GM19025 (cell line): ENCODE data around the gene PRRC2B.

Experiments used
- ATAC-seq: cut with Tn5 transposase; IDR thresholded peaks from one replicate; pipeline ENCODE4 v1.9.1; 2021; ENCODE audit warnings: mild to moderate bottlenecking, low read depth, moderate library complexity; ENCODE audit not compliant: unreplicated experiment

PRRC2B gene

DNA sequence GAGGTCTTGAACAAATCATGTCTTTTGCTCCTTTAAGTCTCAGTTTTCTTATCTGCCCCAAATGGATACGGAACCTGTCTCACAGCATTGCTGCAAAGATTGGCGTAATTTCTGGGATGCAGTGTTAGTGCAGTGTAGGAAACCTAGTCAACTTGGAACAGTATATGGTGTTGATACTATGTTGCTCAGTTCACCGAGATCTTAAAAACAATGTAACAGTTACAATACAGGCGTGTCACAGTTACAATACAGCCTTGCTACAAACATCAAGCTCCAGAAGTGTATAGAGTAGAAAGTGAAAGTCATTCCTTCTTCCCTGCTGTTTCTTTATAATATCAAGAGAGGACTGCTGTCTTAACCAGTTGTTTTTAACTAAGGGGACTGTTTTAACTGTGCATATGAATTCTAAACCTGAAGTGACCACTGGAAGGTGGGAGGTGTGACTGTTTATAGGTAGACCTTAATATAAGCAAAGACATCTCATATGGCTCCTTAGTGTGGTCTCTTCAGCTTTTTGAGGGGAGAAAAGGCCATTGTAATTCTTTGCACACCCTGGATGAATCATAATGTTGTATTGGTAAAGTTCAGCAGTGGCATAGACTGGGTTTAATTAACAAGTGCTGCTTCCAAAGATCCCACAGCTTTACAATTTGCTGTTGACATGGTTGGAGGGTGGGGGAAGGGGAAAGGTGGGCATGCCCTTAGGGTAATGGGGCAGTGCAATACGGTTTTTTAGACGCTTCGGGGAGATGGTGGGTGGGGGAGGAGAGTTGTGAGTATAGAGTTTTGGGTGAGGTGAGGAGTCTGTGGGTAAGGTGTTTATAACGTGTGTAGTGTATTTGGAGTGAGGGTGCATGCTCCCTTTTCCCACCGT lies 12.9 kb downstream of the PRRC2B start:
- no peak for ATAC-seq

GRCh38 chr9:131407717-131408195 lies 13.9 kb downstream of the PRRC2B start:
- no peak for ATAC-seq

DNA sequence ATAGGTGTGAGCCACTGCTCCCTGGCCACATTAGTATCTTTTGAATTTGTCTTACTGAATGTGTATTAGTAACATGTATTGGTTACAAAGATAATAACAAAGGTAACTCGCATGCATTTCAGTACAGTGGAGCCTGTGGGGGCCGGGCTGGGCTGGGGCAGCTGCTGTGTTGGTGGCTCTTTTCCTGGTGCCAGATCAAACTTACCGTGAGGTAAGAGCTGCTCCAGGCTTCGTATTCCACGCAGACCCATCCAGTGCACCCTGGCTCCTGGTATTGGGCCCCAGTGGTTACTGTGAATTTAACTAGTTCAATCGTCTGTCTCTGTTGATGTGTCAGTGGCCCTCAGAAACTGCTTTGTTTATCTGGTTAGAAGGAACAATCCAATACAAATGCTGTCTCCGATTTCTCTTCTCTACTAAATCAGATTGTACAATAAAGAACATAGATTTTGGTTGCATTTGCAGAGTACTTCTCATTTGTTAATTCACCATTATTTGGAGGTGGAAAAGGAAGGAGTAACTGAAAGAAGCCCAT lies 15.6 kb downstream of the PRRC2B start:
- ATAC-seq: no peak

DNA sequence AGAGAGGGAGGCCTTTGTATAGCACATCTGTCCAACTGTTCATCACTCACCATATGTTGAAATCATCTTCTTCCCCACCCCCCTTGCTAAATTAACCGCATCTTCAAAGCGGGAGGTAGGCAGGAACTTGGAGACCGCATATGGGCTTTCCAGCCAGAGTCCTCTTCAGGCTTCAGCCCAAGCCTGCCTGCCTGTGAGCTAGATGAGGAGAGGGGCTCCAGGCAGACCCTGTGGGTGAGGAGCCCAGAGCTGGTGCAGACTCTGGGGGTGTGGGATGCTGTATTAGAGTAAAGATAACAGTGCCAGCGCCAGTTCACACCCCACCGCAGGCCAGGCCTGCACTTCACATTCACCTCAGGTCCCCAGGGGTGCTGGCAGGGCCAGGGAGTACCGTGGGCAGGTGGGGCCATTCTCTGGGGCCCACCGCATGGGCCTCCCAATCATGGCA lies 16.2 kb downstream of the PRRC2B start:
- ATAC-seq: no peak

- no peak for ATAC-seq
Measured at GRCh38 chr9:131411719-131412681, 18.1 kb downstream of the PRRC2B start.

- ATAC-seq: no peak
Measured at GRCh38 chr9:131416509-131416908, 22.6 kb downstream of the PRRC2B start.

DNA sequence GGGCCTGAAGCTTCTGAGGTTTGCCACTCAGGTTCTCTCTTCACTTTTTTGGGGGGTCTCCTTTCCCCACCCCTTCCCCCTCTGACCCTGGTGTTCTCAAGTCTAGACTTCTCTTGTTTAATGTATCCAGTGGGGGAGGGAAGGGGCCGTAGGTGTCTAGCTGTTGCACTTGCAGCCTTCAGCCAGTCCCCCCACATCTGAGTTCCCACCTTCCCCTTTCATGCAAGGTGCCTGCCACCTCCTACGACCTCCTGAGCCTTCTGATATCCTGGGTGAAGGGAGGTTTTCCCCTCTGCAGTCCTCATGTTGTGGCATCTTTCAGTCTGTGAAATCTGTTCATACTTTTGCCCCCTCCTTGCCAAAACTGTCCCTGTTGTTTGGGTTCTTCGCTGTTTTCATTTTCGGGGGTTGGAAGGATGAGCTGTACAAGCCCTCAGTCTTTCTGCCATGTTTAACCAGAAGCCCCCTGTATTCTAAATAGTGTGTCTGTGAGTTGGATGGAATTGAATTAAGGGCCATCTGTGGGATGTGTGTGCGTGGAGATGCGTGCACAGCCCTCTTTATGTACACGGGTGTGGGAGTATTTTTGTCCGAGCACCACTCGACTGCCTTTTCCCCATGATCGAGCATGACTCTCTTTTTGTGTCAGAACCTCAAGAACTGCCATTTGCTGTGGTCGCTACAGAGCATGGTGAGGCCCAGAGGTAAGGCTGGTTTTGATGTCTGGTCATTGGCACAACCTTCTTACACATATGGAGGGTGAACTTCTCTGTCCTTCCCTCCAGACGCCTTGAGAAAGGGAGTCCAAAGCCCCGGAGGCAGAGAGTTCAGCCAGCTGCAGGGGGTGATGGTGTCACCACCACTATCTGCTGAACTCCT lies 23.6 kb downstream of the PRRC2B start:
- ATAC-seq: no peak

- ATAC-seq: no peak
Measured at GRCh38 chr9:131418143-131419025, 24.5 kb downstream of the PRRC2B start.

DNA sequence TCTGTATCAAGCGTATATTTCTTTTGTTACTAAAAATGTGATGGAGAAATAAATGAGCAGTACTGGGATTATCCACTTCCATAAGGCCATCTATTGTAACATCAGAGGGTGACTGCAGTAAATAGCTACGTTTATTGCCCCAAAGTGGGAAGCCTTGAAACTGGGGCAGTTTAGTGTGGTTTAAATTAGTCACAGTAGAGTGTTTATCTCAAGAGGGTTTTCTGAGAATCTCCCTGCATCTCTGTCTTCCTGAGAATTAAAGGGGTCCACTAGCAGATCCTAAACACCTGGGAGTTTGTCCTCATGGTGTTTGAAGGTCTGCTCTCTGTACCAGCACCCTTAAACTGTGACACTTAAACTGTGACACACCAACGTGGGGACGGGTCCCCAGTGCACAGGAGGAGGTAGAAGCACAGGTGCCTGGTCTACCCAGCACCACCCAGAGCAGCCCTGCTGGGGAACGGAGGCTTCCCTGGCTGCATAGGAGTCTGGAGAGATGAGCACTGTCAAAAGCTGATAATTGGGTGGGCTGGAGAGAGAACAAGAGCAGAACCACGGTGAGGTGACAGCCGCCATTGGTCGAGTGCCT lies 25.2 kb downstream of the PRRC2B start:
- no peak for ATAC-seq

GRCh38 chr9:131419716-131420115 lies 25.8 kb downstream of the PRRC2B start:
- no peak for ATAC-seq

- ATAC-seq: no peak
Measured at GRCh38 chr9:131420980-131421624, 27.2 kb downstream of the PRRC2B start.

DNA sequence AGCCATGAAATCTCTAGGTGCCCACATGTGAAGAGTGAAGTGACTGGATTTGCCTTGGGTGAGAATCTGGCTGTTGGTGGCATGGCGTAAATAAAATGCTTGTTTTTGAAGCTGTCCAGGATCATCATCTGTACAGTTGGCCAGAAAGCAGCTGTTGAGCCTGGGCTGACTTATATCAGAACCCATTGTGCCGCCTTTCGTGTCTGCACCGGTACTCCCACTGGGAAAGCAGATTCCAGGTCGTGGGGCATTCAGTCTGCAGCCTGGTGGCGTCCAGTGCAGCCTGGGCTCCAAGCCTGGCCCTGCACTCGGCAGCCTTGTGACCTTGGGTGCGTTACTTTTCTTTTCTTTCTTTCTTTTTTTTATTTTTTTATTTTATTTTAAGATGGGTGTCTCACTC lies 27.8 kb downstream of the PRRC2B start:
- no peak for ATAC-seq

GRCh38 chr9:131422241-131422792 lies 28.4 kb downstream of the PRRC2B start:
- no peak for ATAC-seq

DNA sequence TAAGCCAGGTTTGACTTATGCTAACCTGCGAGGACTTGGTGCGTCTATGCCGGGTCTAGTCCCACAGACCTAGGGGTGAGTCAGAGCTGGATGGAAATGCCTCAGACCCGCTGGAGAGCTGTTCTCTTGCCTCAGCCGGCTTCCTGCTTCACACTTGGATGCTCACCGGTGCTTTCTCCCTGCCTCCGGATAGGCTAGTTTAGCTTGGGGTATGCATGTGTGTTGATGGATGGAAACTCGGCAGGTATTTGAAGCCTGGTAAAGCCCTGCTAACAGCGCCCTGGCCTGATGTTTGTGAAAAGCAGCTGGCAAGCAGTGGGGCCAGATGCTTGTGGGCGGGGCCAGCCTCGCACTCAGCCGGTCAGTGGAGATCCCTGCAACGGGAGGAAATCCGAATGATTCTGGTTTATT lies 29.3 kb downstream of the PRRC2B start:
- no peak for ATAC-seq

DNA sequence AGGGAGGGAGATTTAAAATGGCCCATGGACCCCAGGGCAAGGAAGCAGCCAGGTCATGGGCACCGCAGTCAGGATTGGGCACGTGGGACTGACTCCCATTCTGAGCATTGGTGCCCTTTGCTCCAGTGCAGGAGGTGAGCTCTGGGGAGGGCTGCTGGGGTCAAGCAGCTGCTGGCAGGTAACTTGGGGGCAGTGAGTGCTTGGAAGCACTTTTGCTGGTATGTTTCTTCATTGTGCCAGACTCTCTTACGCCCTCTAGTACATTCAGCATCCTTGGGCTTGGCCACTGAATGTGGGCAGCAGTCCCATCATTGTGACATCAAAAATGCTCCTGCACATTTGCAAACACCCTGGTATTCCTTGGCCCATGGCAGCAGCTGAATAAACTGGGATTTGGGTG lies 32.7 kb downstream of the PRRC2B start:
- no peak for ATAC-seq

- ATAC-seq: no peak
Measured at GRCh38 chr9:131429121-131430012, 35.5 kb downstream of the PRRC2B start.

GRCh38 chr9:131432050-131432449 lies 38.2 kb downstream of the PRRC2B start:
- no peak for ATAC-seq
